GM19240 (cell line): ENCODE measurements around the gene NDUFA1.
"Not testable (repeated sequence)": the region's sequence is repeated elsewhere in the genome, so short reads cannot be mapped to it uniquely, and the experiment has no call there.

ENCODE experiments used
- DNase-seq: peaks from one replicate; pipeline ENCODE4 v3.0.0; 2011; ENCODE audit warnings: low spot score; ENCODE audit not compliant: insufficient read length

NDUFA1 gene

GRCh38 chrX:119900976-119901375, 29.3 kb downstream of the NDUFA1 start:
- no peak for DNase-seq

GRCh38 chrX:119916310-119916709, 44.7 kb downstream of the NDUFA1 start:
- DNase-seq, result no peak

- DNase-seq, result no peak
Measured at GRCh38 chrX:119917877-119918276, 46.2 kb downstream of the NDUFA1 start.

- no peak for DNase-seq
Measured at GRCh38 chrX:119919835-119920585, 48.4 kb downstream of the NDUFA1 start.

- DNase-seq, result not testable (repeated sequence)
Measured at GRCh38 chrX:119922391-119922790, 50.8 kb downstream of the NDUFA1 start.
